HepG2 (cell line): ENCODE results near the gene BCL2L1. TPM values are rescaled to one million over a fixed set of nuclear protein-coding genes. Genes with fewer than 3 reads are reported as not detected.
A peak's percentile ranks its signal among the peaks of the same experiment; 100 is the strongest.

ENCODE experiments used
- ARID2 ChIP-seq: sonication (generic); formaldehyde crosslinking; IDR thresholded peaks from 2 replicates; pipeline ENCODE4 v1.8.1; 2022; ENCODE audit warnings: mild to moderate bottlenecking, missing genetic modification reagents, borderline replicate concordance
- ATF6 ChIP-seq: sonication (generic); formaldehyde crosslinking; conservative IDR thresholded peaks from 2 replicates; pipeline ENCODE4 v1.4.0; 2020; ENCODE audit warnings: missing genetic modification reagents
- BCL3 ChIP-seq: sonication (generic); formaldehyde crosslinking; IDR thresholded peaks from 2 replicates; pipeline ENCODE4 v1.5.1; 2020; ENCODE audit warnings: mild to moderate bottlenecking, missing genetic modification reagents, moderate library complexity
- IRF1 ChIP-seq: sonication (generic); formaldehyde crosslinking; IDR thresholded peaks from 2 replicates; pipeline ENCODE4 v1.4.0; 2020; ENCODE audit warnings: low read depth, mild to moderate bottlenecking, missing genetic modification reagents
- MTF2 ChIP-seq: sonication (generic); formaldehyde crosslinking; IDR thresholded peaks from 2 replicates; pipeline ENCODE4 v1.5.0; 2020; ENCODE audit warnings: missing genetic modification reagents, borderline replicate concordance
- NFIC ChIP-seq: IDR thresholded peaks from 2 replicates; pipeline ENCODE4 v1.6.1; 2012; ENCODE audit warnings: mild to moderate bottlenecking, low read length, inconsistent platforms
- PRDM4 ChIP-seq: sonication (generic); formaldehyde crosslinking; IDR thresholded peaks from 2 replicates; pipeline ENCODE4 v1.9.0; 2021; ENCODE audit warnings: missing genetic modification reagents, borderline replicate concordance
- THAP9 ChIP-seq: sonication (generic); formaldehyde crosslinking; IDR thresholded peaks from 2 replicates; pipeline ENCODE4; 2020; ENCODE audit warnings: missing genetic modification reagents, mild to moderate bottlenecking, borderline replicate concordance
- U2AF2 ChIP-seq: fragments of 200-400 bp; formaldehyde crosslinking; IDR thresholded peaks from 2 replicates; pipeline ENCODE4 v1.6.1; 2017; ENCODE audit warnings: low read depth, mild to moderate bottlenecking, low read length
- ZKSCAN8 ChIP-seq: IDR thresholded peaks from 2 replicates; pipeline ENCODE4 v1.6.1; 2016; ENCODE audit warnings: borderline replicate concordance, missing genetic modification reagents, missing compliant biosample characterization
- ZMAT3 ChIP-seq: sonication (generic); formaldehyde crosslinking; conservative IDR thresholded peaks from 2 replicates; pipeline ENCODE4 v1.7.0; 2021; ENCODE audit warnings: missing genetic modification reagents
- ZNF597 ChIP-seq: sonication (generic); formaldehyde crosslinking; IDR thresholded peaks from 2 replicates; pipeline ENCODE4 v1.5.0; 2020; ENCODE audit warnings: missing genetic modification reagents
- ZNF619 ChIP-seq: sonication (generic); formaldehyde crosslinking; IDR thresholded peaks from 2 replicates; pipeline ENCODE4 v1.4.0; 2020; ENCODE audit warnings: mild to moderate bottlenecking, missing genetic modification reagents
- ZNF75D ChIP-seq: sonication (generic); formaldehyde crosslinking; IDR thresholded peaks from 2 replicates; pipeline ENCODE4 v1.8.1; 2023; ENCODE audit warnings: missing genetic modification reagents, mild to moderate bottlenecking, borderline replicate concordance
- ZNF788 ChIP-seq: sonication (generic); formaldehyde crosslinking; IDR thresholded peaks from 2 replicates; pipeline ENCODE4 v1.5.0; 2020; ENCODE audit warnings: mild to moderate bottlenecking, missing genetic modification reagents, borderline replicate concordance
- ZNF790 ChIP-seq: sonication (generic); formaldehyde crosslinking; IDR thresholded peaks from 2 replicates; pipeline ENCODE4 v1.8.0; 2022; ENCODE audit warnings: missing genetic modification reagents, mild to moderate bottlenecking, borderline replicate concordance
- polyA plus RNA-seq, 8 experiments: library from polyadenylated mRNA; depleted of rRNA in 3 of 8; stranded (reverse) in 7 of 8; unstranded in 1 of 8; fragments of >200 nt; fragmentation: Illumina TruSeq in 4 of 8; extraction: Trizol in 4 of 8; gene quantifications; 2 replicates each; pipeline versions ENCODE4 v1.2.1 to v1.2.3, GENCODE V29; 2011 to 2016; ENCODE audit warnings: low read depth in 4 of 8, missing spikeins in 1 of 8, mixed read lengths in 1 of 8; ENCODE audit not compliant: insufficient read depth in 1 of 8
- total RNA-seq, 5 experiments: library from RNA; depleted of rRNA; stranded (reverse); fragments of >200 nt; fragmentation: Illumina TruSeq; extraction: Trizol; gene quantifications; 2 replicates each; pipeline ENCODE4 v1.2.3, GENCODE V29; 2016; ENCODE audit warnings: low read depth in 1 of 5

The BCL2L1 gene
- total and polyA plus RNA-seq, 2 of the 13 experiments (the other 11 are each of a cell fraction or from before 2014, with no cell fraction given) = 164 to 258 TPM

GRCh38 chr20:31738729-31739549 lies 16.3 kb upstream of the BCL2L1 start, which contains the start of gene TPX2 (continued):
- TF ChIP-seq THAP9 (CRISPR knock-in tag) (peak; percentile 89; the same call in 1 of the 2 replicates), ZKSCAN8 (peak; percentile 62; the same call in 1 of the 2 replicates), ZNF788 (CRISPR knock-in tag) (peak; percentile 96; the same call in 1 of the 2 replicates), MTF2 (0 out of 2 replicates have a peak, but pooled peaks have one; percentile 83), NFIC (peak; percentile 70; the same call in 1 of the 2 replicates), ZNF790 (CRISPR knock-in tag) (peak; percentile 29; the same call in 1 of the 2 replicates), ARID2 (CRISPR knock-in tag) (peak; percentile 99), ZNF619 (no peak), ZNF597 (CRISPR knock-in tag) (no peak), PRDM4 (0 out of 2 replicates have a peak, but pooled peaks have one; percentile 77), ZNF75D (CRISPR knock-in tag) (no peak), IRF1 (CRISPR knock-in tag) (0 out of 2 replicates have a peak, but pooled peaks have one; percentile 3), ATF6 (no peak), BCL3 (CRISPR knock-in tag) (peak; percentile 78; the same call in 1 of the 2 replicates), ZMAT3 (CRISPR knock-in tag) (peak; percentile 94), U2AF2 (no peak)
